Putamen (tissue), 1 donor: Measurements from ENCODE around the gene OR13C8.
"Not testable (repeated sequence)": the region's sequence is repeated elsewhere in the genome, so short reads cannot be mapped to it uniquely, and the experiment has no call there.

ENCODE experiments used
- DNase-seq: peaks from one replicate; pipeline ENCODE4 v3.0.0-alpha.2; 2016; ENCODE audit warnings: low spot score

Gene OR13C8

GRCh38 chr9:104568868-104569267 lies at the start of gene OR13C8:
TSS of gene OR13C8 (plus strand) at chr9:104569168. CDS start at chr9:104569168, 0 bp downstream.
- DNase-seq: no peak

- DNase-seq: not testable (repeated sequence)
Measured at GRCh38 chr9:104520241-104520640, 48.7 kb upstream of the OR13C8 start.

GRCh38 chr9:104527109-104527508 lies 41.9 kb upstream of the OR13C8 start, which contains the start of gene OR13C4:
TSS of gene OR13C4 (minus strand) at chr9:104527209. CDS start at chr9:104527209, 0 bp downstream.
- no peak for DNase-seq

- DNase-seq: no peak
Measured at GRCh38 chr9:104536756-104537155, 32.2 kb upstream of the OR13C8 start, which contains the start of gene OR13C3. TSS of gene OR13C3 (minus strand) at chr9:104536856. CDS start at chr9:104536723, 133 bp downstream.

- no peak for DNase-seq
Measured at GRCh38 chr9:104539275-104539674, 29.7 kb upstream of the OR13C8 start.

- DNase-seq: no peak
Measured at GRCh38 chr9:104544644-104545043, 24.3 kb upstream of the OR13C8 start.

GRCh38 chr9:104553261-104553660 lies 15.7 kb upstream of the OR13C8 start:
- no peak for DNase-seq

- DNase-seq: no peak
Measured at GRCh38 chr9:104555521-104555920, 13.4 kb upstream of the OR13C8 start.

- no peak for DNase-seq
Measured at GRCh38 chr9:104556830-104557634, 11.9 kb upstream of the OR13C8 start.

- DNase-seq: no peak
Measured at GRCh38 chr9:104564358-104564757, 4.6 kb upstream of the OR13C8 start.

GRCh38 chr9:104572612-104573011 lies 3.6 kb downstream of the OR13C8 start:
- no peak for DNase-seq

- no peak for DNase-seq
Measured at GRCh38 chr9:104575456-104575855, 6.5 kb downstream of the OR13C8 start.

- no peak for DNase-seq
Measured at GRCh38 chr9:104577263-104577662, 8.3 kb downstream of the OR13C8 start.

- DNase-seq: no peak
Measured at GRCh38 chr9:104580562-104580961, 11.6 kb downstream of the OR13C8 start.

GRCh38 chr9:104586496-104587180 lies 17.7 kb downstream of the OR13C8 start:
- no peak for DNase-seq

GRCh38 chr9:104589626-104590025 lies 20.7 kb downstream of the OR13C8 start:
- no peak for DNase-seq

GRCh38 chr9:104598749-104599148 lies 29.8 kb downstream of the OR13C8 start:
- not testable (repeated sequence) for DNase-seq

- not testable (repeated sequence) for DNase-seq
Measured at GRCh38 chr9:104599313-104599712, 30.3 kb downstream of the OR13C8 start, which contains the start of gene OR13C5. TSS of gene OR13C5 (minus strand) at chr9:104599413. CDS start at chr9:104599413, 0 bp downstream.

- DNase-seq: no peak
Measured at GRCh38 chr9:104604801-104605200, 35.8 kb downstream of the OR13C8 start.

GRCh38 chr9:104605527-104605926 lies 36.6 kb downstream of the OR13C8 start, which contains the start of gene OR13C2:
TSS of gene OR13C2 (minus strand) at chr9:104605627. CDS start at chr9:104605627, 0 bp downstream.
- not testable (repeated sequence) for DNase-seq

GRCh38 chr9:104606152-104606551 lies 37.2 kb downstream of the OR13C8 start:
- no peak for DNase-seq

- DNase-seq: no peak
Measured at GRCh38 chr9:104608336-104608735, 39.4 kb downstream of the OR13C8 start.

- no peak for DNase-seq
Measured at GRCh38 chr9:104611213-104611612, 42.2 kb downstream of the OR13C8 start.
